Measurements from ENCODE around the gene OR2AK2. TPM values are rescaled to one million over a fixed set of nuclear protein-coding genes. Genes with fewer than 3 reads are reported as not detected.

The OR2AK2 gene
- total and polyA plus RNA-seq, 2 of the 8 experiments (the other 6 are each of a cell fraction or from before 2014, with no cell fraction given), result not detected

DNA sequence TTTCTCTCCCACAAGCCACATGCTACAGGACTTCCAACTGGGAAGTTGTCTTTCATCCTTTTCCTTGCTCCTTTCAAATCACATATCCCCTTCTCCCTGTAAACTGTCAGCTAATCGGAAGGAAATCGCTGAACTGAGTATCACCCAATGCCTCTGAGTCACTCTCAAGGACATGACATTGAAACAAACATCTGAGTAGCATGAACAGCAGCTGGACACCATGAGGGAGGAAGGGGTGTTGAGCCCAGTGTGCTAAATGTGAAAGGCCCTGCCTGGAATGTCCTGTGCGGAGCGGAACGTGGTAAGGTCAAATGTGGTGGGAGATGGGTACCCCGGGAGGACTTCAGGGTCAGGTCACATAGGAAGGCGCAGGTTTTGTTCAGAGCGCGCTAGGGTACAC lies 40.2 kb upstream of the OR2AK2 start, which contains the start of gene OR2AJ1:
Gene OR2AJ1, plus strand, starts transcription at position 22 of the 400 bp plus-strand sequence. CDS start 8,880 bp downstream, outside the sequence.
- Histone ChIP-seq H3K14ac (ENCODE audit: insufficient read length) (no peak within 1 kb of the TSS), H3K36me3 (ENCODE audit: control insufficient read depth in 2 of 4, insufficient read depth in 4 of 4, low read length in 3 of 4) (no peaks in the 10 kb centered on the region; a peak in 1 of 8 replicates), H4K20me1 (replicated peaks in 1 of 2; ENCODE audit: control insufficient read depth in 1 of 2, insufficient read depth in 2 of 2, low read length in 2 of 2) (no peaks in the 10 kb centered on the region), H2AFZ (ENCODE audit: low read length) (no peak within 1 kb of the TSS), H3K4me3 (ENCODE audit: extremely low read depth in 1 of 4, insufficient read depth in 2 of 4, low read depth in 3 of 4, low read length in 4 of 4) (no peak within 1 kb of the TSS), H3K23ac (ENCODE audit: insufficient read length) (no peak within 1 kb of the TSS), H3K4ac (replicated peaks; ENCODE audit: insufficient read length, low read depth, low read length) (no peak within 1 kb of the TSS), H2BK5ac (ENCODE audit: low read depth, low read length) (no peak within 1 kb of the TSS), H3K79me1 (ENCODE audit: low read depth, low read length) (no peaks in the 10 kb centered on the region), H4K91ac (replicated peaks; ENCODE audit: insufficient read length, low read length) (no peak within 1 kb of the TSS), H2BK12ac (ENCODE audit: low read depth, low read length) (no peak within 1 kb of the TSS), H3K4me2 (ENCODE audit: insufficient read depth in 1 of 2, low read depth in 2 of 2, low read length in 2 of 2) (no peak within 1 kb of the TSS), H3K27me3 (replicated peaks in 1 of 4; ENCODE audit: control insufficient read depth in 3 of 4, extremely low read depth in 1 of 4, insufficient read depth in 3 of 4, low read length in 3 of 4) (no peaks in the 10 kb centered on the region), H3K56ac (replicated peaks; ENCODE audit: insufficient read length, low read depth, low read length) (no peak within 1 kb of the TSS), H3K79me2 (ENCODE audit: control insufficient read depth in 1 of 2, insufficient read depth in 2 of 2, low read length in 2 of 2) (no peaks in the 10 kb centered on the region), H3K9me3 (ENCODE audit: insufficient read depth in 2 of 2, low read depth in 1 of 2, low read length in 1 of 2) (peaks cover 44 to 49% of the 10 kb centered on the region in 2 experiments), H3K23me2 (ENCODE audit: low read depth, low read length) (no peaks in the 10 kb centered on the region), H3K27ac (ENCODE audit: low read depth, low read length) (no peak within 1 kb of the TSS), H4K8ac (ENCODE audit: extremely low read depth, insufficient read depth, low read length) (no peak within 1 kb of the TSS; the same call in 1 of the 2 replicates), H2BK15ac (ENCODE audit: low read length) (no peak within 1 kb of the TSS), H4K5ac (ENCODE audit: insufficient read length, low read depth, low read length) (no peak within 1 kb of the TSS), H3K4me1 (replicated peaks in 1 of 4; ENCODE audit: control insufficient read depth in 3 of 4, insufficient read depth in 4 of 4, low read length in 3 of 4) (no peaks in the 10 kb centered on the region), H3K18ac (ENCODE audit: extremely low read depth, low read length) (no peak within 1 kb of the TSS), H2AK5ac (ENCODE audit: low read depth, low read length) (no peak within 1 kb of the TSS), H2BK120ac (replicated peaks; ENCODE audit: low read depth, low read length) (no peak within 1 kb of the TSS), H2BK20ac (ENCODE audit: low read length) (no peak within 1 kb of the TSS), H3K9ac (replicated peaks in 1 of 4; ENCODE audit: extremely low read depth in 1 of 4, low read depth in 3 of 4, low read length in 3 of 4) (no peak within 1 kb of the TSS)
- no peak for FAIRE-seq
- WGBS, 2 experiments (ENCODE audit: extremely low coverage in 1 of 2, insufficient coverage in 1 of 2, insufficient read length in 1 of 2, insufficient replicate concordance in 2 of 2, low coverage in 1 of 2, low lambda C conversion rate in 2 of 2, missing lambda C conversion rate in 1 of 2), result 88% methylated on average over 9 of the region's 9 CpGs; no CpG with 5 or more reads in 1 of the 2 experiments
- no peak for DNase-seq (ENCODE audit: low read depth in 1 of 2, low spot score in 2 of 2)
- CTCF ChIA-PET (ENCODE audit: partially characterized antibody), result interaction anchor here (0.6 to 0.9 kb wide), 2 partner anchors 13 to 25 kb away, joined by 3 read pairs; no protein-coding TSS in a partner anchor
- POLR2A ChIA-PET (ENCODE audit: partially characterized antibody), result no interaction called here
- TF ChIP-seq CTBP2 (IDR thresholded peaks at IDR 0.05; ENCODE audit: borderline replicate concordance, insufficient read depth, insufficient read length, low read length) (no peak), KDM5A (IDR thresholded peaks at IDR 0.05; ENCODE audit: low read length) (no peak), SAP30 (IDR thresholded peaks at IDR 0.05; ENCODE audit: insufficient read depth, insufficient replicate concordance, low read length) (no peak)
- TF ChIP-seq, protein P1, sequence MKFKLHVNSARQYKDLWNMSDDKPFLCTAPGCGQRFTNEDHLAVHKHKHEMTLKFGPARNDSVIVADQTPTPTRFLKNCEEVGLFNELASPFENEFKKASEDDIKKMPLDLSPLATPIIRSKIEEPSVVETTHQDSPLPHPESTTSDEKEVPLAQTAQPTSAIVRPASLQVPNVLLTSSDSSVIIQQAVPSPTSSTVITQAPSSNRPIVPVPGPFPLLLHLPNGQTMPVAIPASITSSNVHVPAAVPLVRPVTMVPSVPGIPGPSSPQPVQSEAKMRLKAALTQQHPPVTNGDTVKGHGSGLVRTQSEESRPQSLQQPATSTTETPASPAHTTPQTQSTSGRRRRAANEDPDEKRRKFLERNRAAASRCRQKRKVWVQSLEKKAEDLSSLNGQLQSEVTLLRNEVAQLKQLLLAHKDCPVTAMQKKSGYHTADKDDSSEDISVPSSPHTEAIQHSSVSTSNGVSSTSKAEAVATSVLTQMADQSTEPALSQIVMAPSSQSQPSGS (IDR thresholded peaks at IDR 0.05; ENCODE audit: low read length), result no peak
- TF ChIP-seq, protein P2, sequence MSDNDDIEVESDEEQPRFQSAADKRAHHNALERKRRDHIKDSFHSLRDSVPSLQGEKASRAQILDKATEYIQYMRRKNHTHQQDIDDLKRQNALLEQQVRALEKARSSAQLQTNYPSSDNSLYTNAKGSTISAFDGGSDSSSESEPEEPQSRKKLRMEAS (IDR thresholded peaks at IDR 0.05), result no peak
